Memory B cell (primary cell): Measurements from ENCODE around the gene MXD4.
"Not testable (repeated sequence)": the region's sequence is repeated elsewhere in the genome, so short reads cannot be mapped to it uniquely, and the experiment has no call there.

Source experiments
- ATAC-seq: fragments of 150-1000 bp; cut with Tn5 transposase; 2 replicates; pipeline ENCODE4 v1.10.0; 2021; ENCODE audit warnings: low read depth, mild to moderate bottlenecking, moderate library complexity
- DNase-seq, 2 donors: peaks; one replicate each; pipeline ENCODE4 v3.0.0; 2022; ENCODE audit warnings: low spot score in 2 of 2
- H3K27ac Mint-ChIP-seq: one replicate; pipeline ENCODE4 v1.8.0; 2022; ENCODE audit warnings: mild to moderate bottlenecking, moderate library complexity, mixed read lengths
- H3K27me3 Mint-ChIP-seq: one replicate; pipeline ENCODE4 v1.8.0; 2022; ENCODE audit warnings: mixed read lengths
- H3K36me3 Mint-ChIP-seq: one replicate; pipeline ENCODE4 v1.8.0; 2022; ENCODE audit warnings: mild to moderate bottlenecking, mixed read lengths
- H3K4me1 Mint-ChIP-seq: one replicate; pipeline ENCODE4 v1.8.0; 2022; ENCODE audit warnings: mixed read lengths
- H3K4me3 Mint-ChIP-seq: one replicate; pipeline ENCODE4 v1.8.0; 2022; ENCODE audit warnings: mild to moderate bottlenecking, moderate library complexity, mixed read lengths
- H3K9me3 Mint-ChIP-seq: one replicate; pipeline ENCODE4 v1.8.0; 2022; ENCODE audit warnings: mixed read lengths

Gene MXD4

GRCh38 chr4:2287594-2287915, 25.6 kb upstream of the MXD4 start:
- Mint-ChIP-seq H3K4me3 (no peak overlapping the region), H3K36me3 (no peaks in the 10 kb centered on the region), H3K27ac (no peak overlapping the region), H3K27me3 (peaks cover 5% of the 10 kb centered on the region), H3K9me3 (peaks cover 2% of the 10 kb centered on the region), H3K4me1 (peaks cover 11% of the 10 kb centered on the region)
- DNase-seq (no peak), ATAC-seq (no peak)

- H3K4me3 Mint-ChIP-seq, result no peak overlapping the region
- DNase-seq, result no peak
- H3K9me3 Mint-ChIP-seq, result peaks cover 2% of the 10 kb centered on the region
- peaks cover 14% of the 10 kb centered on the region for H3K4me1 Mint-ChIP-seq
- H3K27me3 Mint-ChIP-seq, result peaks cover 5% of the 10 kb centered on the region
- ATAC-seq, result no peak
- H3K27ac Mint-ChIP-seq, result no peak overlapping the region
- no peaks in the 10 kb centered on the region for H3K36me3 Mint-ChIP-seq
Observed at GRCh38 chr4:2286904-2287593, 25.1 kb upstream of the MXD4 start.

- H3K4me3 Mint-ChIP-seq, result no peak overlapping the region
- peaks cover 2% of the 10 kb centered on the region for H3K9me3 Mint-ChIP-seq
- peaks cover 5% of the 10 kb centered on the region for H3K27me3 Mint-ChIP-seq
- no peak for DNase-seq
- no peak overlapping the region for H3K27ac Mint-ChIP-seq
- no peaks in the 10 kb centered on the region for H3K36me3 Mint-ChIP-seq
- H3K4me1 Mint-ChIP-seq, result peaks cover 20% of the 10 kb centered on the region
- ATAC-seq, result no peak
Observed at GRCh38 chr4:2285613-2286381, 23.9 kb upstream of the MXD4 start.

GRCh38 chr4:2284934-2285612, 23.2 kb upstream of the MXD4 start:
- DNase-seq (no peak), ATAC-seq (no peak)
- Mint-ChIP-seq H3K36me3 (no peaks in the 10 kb centered on the region), H3K4me3 (no peak overlapping the region), H3K9me3 (peaks cover 2% of the 10 kb centered on the region), H3K4me1 (peaks cover 18% of the 10 kb centered on the region), H3K27me3 (peaks cover 5% of the 10 kb centered on the region), H3K27ac (no peak overlapping the region)

GRCh38 chr4:2284161-2284933, 22.4 kb upstream of the MXD4 start:
- H3K4me1 Mint-ChIP-seq, result peaks cover 18% of the 10 kb centered on the region
- DNase-seq (no peak), ATAC-seq (no peak)
- peaks cover 5% of the 10 kb centered on the region for H3K27me3 Mint-ChIP-seq
- peak overlapping the region; percentile 66 for H3K27ac Mint-ChIP-seq
- H3K4me3 Mint-ChIP-seq, result no peak overlapping the region
- H3K36me3 Mint-ChIP-seq, result no peaks in the 10 kb centered on the region
- peaks cover 2% of the 10 kb centered on the region for H3K9me3 Mint-ChIP-seq

- Mint-ChIP-seq H3K27ac (peak overlapping the region; percentile 66), H3K4me1 (peaks cover 18% of the 10 kb centered on the region), H3K4me3 (no peak overlapping the region), H3K9me3 (peaks cover 2% of the 10 kb centered on the region), H3K36me3 (no peaks in the 10 kb centered on the region), H3K27me3 (peaks cover 5% of the 10 kb centered on the region)
- no peak for ATAC-seq
- no peak for DNase-seq
Observed at GRCh38 chr4:2283199-2283711, 21.3 kb upstream of the MXD4 start.

- peak; percentile 94 for ATAC-seq
- no peak overlapping the region for H3K4me3 Mint-ChIP-seq
- H3K36me3 Mint-ChIP-seq, result no peaks in the 10 kb centered on the region
- H3K27me3 Mint-ChIP-seq, result peaks cover 5% of the 10 kb centered on the region
- H3K27ac Mint-ChIP-seq, result peak overlapping the region; percentile 88
- peaks cover 2% of the 10 kb centered on the region for H3K9me3 Mint-ChIP-seq
- peaks cover 18% of the 10 kb centered on the region for H3K4me1 Mint-ChIP-seq
- peak; percentile 77 for DNase-seq
Observed at GRCh38 chr4:2281575-2282343, 19.9 kb upstream of the MXD4 start.

DNA sequence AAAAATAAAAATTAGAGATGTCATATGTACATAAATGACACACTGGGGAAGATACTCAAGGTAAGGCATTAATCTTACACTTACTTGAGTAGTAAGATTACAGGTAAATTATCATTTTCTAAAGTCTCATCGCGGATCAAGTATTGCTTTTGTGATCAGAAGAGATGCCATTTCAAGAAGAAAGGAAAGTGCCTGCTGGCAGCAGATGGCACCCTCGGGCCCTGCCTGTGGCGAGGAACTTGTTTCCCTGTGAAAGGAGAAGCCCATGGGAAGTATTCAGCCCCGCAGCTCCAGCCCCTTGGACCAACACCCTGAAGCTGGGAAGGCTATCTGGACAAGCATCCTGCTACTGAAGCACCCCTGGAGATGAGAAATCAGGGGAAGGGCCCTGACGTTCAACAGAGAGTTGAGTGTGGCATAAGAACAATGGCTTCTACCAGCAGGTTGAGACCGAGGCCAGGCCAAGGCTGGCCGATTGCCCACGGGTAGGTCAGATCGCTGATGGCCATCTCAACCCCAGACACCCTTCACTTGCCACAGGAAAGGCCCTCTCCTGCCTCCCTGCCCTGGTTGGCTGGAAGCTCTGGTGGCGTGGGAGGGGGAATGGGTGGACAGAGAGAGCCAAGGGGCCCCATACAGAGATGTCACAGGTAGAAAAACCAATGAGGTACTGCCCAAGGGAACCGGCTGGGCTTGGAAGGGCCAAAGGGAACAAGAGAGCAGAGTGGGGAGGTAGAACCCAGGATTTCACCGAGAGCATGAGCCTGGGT, 18.8 kb upstream of the MXD4 start:
- Mint-ChIP-seq H3K27ac (peak overlapping the region; percentile 88), H3K27me3 (peaks cover 5% of the 10 kb centered on the region), H3K9me3 (peaks cover 2% of the 10 kb centered on the region), H3K4me1 (peaks cover 18% of the 10 kb centered on the region), H3K4me3 (no peak overlapping the region), H3K36me3 (no peaks in the 10 kb centered on the region)
- DNase-seq, result no peak
- ATAC-seq, result no peak

GRCh38 chr4:2277956-2278355, 16.0 kb upstream of the MXD4 start:
- H3K4me3 Mint-ChIP-seq, result no peak overlapping the region
- DNase-seq (no peak), ATAC-seq (no peak)
- peaks cover 14% of the 10 kb centered on the region for H3K4me1 Mint-ChIP-seq
- H3K36me3 Mint-ChIP-seq, result no peaks in the 10 kb centered on the region
- H3K9me3 Mint-ChIP-seq, result no peaks in the 10 kb centered on the region
- no peak overlapping the region for H3K27ac Mint-ChIP-seq
- H3K27me3 Mint-ChIP-seq, result peaks cover 2% of the 10 kb centered on the region

- Mint-ChIP-seq H3K36me3 (peaks cover 2% of the 10 kb centered on the region), H3K27ac (no peak overlapping the region), H3K4me3 (no peak overlapping the region), H3K27me3 (peaks cover 4% of the 10 kb centered on the region), H3K4me1 (peaks cover 10% of the 10 kb centered on the region), H3K9me3 (no peaks in the 10 kb centered on the region)
- DNase-seq (no peak), ATAC-seq (no peak)
Observed at GRCh38 chr4:2276581-2277325, 14.8 kb upstream of the MXD4 start.

DNA sequence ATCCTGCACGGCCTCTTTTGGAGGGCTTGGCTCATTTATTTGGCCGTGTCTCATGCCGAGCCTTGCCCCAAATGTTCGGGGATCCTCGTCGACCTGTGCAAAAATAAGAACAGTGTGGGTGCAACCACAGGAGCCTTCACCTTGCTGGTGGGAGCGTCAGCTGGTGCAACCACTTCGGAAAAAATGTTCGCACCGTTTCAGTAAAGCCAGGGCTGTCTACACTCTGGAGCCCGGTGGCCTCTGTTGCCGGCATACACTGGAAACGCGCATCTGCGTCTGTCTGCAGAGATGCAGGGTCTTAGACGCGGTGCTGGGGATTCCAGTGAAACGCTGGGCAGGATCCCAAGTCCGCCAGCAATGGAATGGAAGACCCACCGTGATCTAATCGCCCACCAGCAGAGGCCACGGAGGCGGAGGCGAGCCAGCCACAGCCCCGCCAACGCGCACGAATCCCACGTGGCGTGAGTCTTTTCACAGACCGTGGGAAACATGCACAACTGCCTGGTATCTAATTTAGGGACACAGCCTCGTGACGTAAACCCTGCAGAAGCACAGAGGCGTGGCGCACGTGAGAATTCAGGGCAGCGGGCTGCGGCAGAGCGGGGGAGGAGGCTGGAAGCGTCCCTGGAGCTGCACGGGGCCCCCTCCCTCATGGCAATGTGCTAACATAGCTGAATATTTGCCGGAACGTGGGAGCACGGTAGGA, 13.8 kb upstream of the MXD4 start:
- Mint-ChIP-seq H3K36me3 (peaks cover 2% of the 10 kb centered on the region), H3K4me1 (no peaks in the 10 kb centered on the region), H3K27me3 (peaks cover 4% of the 10 kb centered on the region), H3K9me3 (no peaks in the 10 kb centered on the region), H3K4me3 (no peak overlapping the region), H3K27ac (no peak overlapping the region)
- ATAC-seq (no peak), DNase-seq (no peak)

GRCh38 chr4:2275044-2275397, 13.1 kb upstream of the MXD4 start:
- DNase-seq, H3K27ac Mint-ChIP-seq, H3K27me3 Mint-ChIP-seq, H3K4me3 Mint-ChIP-seq, H3K4me1 Mint-ChIP-seq, H3K36me3 Mint-ChIP-seq, H3K9me3 Mint-ChIP-seq, ATAC-seq: not testable (repeated sequence)
